Stimulated activated CD4-positive, alpha-beta T cell treated with anti-CD3 and anti-CD28 coated beads, Interleukin-12 subunit alpha, Interleukin-12 subunit beta, amount 100 ng/mL, for 48 hours (primary cell): Measurements from ENCODE around the gene DTNBP1.

Source experiments
- DNase-seq, 3 donors: peaks; one replicate each; pipeline ENCODE4 v3.0.0-alpha.2; 2020; ENCODE audit warnings: low read depth in 2 of 3, low spot score in 1 of 3

Gene DTNBP1

DNA sequence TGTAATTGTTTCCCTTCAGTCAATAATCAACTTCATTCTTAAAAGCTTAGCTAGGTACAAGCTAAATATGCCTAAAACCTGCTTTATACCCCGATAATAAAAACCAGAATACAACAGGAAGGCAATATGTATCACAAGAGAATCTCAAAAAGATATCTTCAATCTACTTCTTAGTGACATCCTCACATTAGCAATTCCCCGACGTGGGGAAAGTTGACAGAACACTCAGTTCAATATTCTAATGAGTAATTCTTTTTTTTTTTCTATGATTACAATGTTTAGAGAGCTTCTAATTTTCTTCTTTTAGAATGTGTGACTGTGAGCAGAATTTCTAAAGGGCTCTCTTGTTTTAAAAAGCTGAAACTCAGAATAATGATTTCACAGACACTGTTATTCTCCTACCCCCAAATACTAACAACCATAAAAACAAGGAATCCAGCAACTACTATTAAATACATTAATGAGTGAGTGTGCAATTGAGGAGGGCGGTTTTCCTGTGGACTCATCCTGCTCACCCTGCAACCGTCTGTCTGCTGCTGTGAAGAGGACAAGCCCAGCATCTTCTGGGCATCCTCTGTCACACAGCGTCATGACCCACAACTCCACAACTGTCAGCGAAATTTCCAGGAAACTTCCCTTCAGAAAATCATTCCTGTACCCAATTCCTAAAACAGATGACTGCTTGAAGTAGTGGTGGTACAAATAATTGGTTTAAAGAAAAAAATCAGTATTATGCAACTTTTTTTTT, 68.1 kb downstream of the DTNBP1 start:
- no peak for DNase-seq

DNA sequence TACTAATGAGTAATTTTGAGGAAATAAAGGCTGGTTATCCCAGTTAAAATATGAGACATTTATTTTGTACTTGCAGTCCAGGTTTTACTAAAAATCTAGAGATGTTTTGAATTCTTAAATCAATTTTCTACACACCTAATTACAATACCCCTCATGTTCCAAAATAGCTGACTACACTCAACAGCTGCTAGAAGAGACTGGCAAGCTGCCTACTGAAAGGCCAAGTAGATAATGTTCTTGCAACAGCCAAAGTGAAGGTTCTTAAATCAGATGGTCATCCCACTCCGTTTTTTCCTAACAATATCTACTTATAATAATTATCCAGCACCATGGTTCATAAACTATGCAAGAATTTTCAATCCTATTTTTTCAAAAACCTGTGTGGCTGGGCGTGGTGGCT, 69.0 kb downstream of the DTNBP1 start:
- DNase-seq = no peak

DNA sequence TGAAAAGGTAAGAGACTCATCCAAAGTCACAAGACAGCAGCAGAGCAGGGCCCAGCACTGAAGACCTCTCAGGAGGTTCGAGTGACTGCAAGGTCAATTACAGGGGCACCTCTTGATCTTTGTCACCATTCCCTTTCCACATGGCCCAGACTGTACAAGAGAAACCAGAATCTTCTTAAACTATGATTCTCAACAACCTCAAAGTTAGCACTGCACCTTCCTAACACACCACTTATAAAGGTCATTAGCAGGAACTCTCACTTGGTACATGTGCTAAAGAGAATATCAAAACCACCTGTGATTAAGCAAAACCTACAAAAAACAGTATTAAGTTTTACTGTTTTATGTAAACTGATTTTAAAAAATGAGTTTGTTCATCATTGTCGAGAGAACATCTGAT, 70.2 kb downstream of the DTNBP1 start:
- DNase-seq = no peak

DNA sequence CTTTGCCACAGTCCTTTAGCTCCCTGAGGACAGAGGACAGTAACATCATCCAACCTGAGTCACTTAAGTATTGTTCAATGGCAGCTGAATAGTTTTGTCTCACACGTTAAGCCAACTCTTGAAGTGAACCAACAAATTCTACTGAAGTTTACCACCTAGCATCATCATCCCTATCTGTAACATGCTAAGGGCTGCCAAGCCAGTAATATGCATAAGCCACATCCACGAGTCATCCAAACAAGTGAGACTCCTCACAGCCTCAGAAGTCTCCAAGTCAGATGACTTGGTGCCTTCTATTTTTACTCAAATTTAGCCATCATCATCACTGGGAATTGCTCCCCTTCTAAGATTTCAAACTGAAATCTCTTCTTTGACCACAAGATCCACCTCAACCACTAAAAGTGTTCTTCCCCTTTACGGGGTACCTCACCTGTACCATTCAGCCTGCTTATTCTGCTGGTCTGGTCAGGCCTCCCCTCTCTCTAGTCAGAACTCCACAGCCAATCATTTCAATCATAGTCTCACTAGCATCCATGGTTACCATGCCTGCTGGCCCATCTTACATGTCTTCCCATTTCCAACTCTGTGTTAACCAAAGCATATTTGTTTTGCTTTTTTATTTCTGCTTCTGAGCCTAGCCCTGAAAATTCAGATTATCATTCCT, 73.7 kb downstream of the DTNBP1 start:
- peak in 2 of 3 donors; percentile 14 to 22 for DNase-seq

DNA sequence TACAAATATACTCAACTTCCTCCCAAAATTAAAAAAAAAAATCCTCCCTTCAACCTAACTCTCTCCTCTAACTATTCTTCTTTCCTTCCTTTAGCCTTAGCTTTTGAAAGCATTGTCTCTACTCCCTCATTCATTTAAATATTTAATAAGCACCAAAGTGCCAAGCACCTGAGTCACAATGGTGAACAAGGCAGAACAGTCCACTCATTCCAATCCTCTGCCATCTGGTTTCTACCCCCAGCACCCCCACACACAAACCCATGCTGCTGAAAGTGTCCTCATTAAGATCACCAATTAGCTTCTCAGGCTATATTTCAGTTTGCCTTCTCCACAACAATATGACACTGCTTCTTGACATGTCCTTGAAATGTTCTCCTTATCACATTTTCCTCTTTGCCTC, 76.3 kb downstream of the DTNBP1 start:
- no peak for DNase-seq

DNA sequence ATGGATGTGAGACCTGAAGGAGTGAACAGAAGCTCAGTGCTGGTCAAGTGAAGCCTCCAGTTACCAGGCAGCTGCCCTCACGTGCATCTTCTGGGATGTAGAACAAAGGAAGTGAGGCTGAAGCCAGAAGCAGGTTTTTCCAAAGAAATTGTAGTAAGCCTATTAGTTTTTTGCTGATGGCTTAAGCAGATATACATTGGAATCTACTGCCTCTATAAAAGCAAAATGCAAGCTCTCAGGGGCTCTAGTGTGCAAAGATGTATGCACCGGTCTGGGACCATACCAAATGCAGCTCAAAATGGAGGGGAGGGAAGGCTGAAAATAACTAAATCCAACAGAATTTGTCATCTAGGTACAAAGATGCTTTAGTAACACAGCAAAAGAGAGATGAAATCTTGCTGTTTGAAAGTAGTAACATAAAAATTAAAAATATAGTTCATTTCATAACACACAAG, 77.0 kb downstream of the DTNBP1 start:
- DNase-seq = no peak

DNA sequence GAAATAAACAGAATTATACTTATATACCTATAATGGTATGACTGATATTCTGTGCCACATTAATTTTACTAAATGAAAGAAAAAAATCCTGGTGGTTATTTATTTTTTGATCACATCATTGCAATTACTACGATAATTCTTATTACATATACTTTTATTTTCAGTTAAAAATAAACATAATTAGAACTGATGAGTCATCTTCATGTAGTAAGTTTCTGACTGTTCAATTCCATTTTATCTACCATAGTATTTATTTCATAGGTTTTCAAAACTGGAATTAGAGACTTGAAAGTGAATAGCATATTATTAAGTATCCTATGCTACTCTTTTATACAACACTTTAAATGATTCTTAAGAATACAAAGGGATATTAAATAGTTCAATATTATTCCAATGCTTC, 80.3 kb downstream of the DTNBP1 start:
- no peak for DNase-seq

DNA sequence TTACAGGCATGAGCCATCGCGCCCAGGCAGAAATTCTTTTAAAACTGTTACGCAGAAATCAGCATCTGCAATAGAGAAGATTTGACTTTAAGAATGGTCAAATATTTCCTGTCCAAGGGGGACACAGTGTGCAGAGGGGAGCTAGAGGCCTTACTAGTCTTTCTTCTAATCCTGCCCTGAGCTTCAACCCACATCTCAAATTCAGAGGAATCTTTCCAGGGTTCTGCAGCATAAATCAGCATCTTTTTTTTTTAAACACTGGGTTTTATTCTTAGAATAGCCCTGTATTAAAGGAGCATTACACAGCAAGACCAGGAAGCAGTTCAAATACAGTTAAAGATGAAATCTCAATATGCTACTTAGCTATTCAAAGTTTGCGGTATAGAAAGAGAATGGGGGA, 81.1 kb downstream of the DTNBP1 start:
- no peak for DNase-seq

DNA sequence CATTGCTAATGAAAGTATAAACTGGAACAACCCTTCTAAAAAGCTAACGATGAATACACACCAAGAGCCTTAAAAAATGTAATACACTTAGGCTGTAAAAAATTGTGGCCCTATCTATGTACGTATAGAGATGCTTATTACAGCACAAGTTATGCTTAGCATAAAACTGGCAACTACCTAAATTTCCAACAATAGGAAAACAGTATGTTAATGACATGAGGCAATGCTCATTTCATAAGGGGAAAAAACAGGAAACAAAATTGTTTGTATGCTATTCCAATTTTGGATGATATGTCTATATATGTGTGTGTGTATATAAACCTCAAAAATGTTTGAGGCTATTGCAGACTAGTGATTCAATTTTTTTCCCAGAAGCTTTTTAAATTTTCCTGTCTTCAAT, 82.5 kb downstream of the DTNBP1 start:
- no peak for DNase-seq

DNA sequence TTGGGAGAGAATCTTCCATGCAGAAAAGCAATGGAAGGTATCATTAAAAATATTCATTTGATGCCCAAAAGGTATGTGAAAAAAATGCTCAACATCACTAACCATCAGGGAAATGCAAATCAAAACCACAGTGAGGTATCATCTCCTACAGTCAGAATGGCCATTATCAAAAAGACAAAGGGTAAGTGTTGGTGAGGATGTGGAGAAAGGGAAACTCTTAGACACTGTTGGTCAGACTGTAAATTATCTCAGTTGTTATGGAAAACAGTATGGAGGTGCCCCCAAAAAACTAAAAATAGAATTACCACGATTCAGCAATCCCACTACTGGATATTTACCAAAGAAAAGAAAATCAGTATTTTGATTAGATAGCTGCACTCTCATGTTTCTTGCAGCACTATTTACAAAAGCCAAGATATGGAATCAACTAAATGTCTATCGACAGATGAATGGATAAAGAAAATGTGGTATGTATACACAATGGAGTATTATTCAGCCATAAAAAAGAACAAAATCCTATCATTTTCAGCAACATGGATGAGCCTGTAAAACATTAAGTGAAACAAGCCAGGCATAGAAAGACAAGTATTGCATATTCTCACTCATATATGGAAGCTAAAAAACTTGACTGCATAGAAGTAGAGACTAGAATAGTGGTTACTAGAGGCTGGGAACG, 84.0 kb downstream of the DTNBP1 start:
- no peak for DNase-seq

DNA sequence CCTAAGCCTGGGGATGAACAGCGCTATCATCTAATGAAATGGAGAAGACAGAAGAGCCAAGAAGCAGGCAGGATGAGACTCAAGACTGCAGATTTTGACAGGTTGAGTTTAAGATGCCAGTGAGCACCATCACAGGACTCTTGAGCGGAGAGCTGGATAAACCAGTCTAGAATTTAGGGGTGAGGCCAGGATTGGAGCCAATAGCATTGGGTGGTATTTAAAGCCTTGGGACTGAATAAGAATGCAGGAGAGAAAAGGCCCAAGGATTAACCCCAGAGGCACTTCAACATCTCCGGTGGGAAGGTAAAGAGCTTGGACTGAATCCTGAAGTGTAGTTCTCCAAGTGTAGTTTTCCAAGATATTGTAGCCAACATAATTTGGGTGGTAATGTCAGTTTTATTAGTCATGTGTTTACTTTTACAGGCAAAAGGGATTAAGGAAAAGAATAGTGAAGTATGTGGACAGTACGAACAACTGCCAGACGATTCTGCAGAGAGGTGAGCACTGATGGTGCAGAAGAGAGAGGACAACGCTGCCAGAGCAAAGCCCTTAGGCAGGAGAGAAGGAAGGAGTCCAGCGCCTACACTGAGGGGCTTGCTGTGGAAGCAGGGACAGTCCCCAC, 85.2 kb downstream of the DTNBP1 start:
- no peak for DNase-seq

DNA sequence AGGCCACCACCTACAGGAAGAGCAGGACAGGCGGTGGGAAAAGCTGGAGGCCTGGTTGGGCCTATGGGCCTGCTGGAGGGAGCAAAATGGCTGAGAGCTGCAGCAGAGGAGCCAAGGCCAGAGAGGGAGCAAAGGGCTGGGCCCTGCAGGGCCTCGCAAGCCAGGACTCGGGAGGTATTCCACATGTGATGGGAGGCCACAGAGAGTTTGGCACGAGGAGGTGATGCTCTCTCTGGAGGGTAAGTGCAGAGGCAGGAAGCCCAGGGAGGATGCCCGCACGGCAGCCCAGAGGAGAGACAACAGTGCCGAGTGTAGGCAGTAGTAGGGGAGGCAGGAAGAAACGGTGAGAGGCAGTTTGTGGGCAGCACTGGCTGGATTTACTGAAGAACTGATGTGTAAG, 85.7 kb downstream of the DTNBP1 start:
- no peak for DNase-seq

DNA sequence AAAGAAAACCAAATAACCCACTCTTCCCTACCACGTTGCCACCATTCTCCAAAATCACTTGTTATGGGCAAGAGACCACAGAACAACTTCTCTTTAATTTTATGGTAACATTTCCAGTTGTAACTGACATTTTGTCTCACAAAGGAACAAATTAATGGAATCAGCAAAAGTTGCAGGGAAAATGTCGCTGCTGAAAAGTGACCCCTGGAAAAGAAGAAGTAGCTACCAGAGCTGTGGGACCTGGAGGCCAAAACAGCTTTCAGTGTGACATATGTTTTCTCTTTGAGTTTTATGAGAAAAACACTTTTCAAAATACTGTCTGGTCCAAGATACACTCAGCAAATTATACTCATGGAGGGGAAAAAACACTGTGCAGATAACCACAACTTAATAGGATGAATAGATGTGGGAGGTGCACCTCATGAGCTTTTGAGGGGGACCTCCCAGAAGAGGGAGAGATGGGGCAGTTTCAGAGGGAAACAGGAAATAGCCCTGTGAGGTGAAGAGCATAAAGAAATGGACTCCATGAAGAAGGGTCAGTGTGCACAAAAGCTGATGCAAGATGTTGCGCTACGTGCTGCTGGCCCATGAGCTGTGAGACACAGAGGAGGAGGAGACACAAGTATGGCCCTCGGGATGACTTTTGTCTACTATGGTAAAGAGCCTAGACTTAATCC, 87.3 kb downstream of the DTNBP1 start:
- DNase-seq = no peak

DNA sequence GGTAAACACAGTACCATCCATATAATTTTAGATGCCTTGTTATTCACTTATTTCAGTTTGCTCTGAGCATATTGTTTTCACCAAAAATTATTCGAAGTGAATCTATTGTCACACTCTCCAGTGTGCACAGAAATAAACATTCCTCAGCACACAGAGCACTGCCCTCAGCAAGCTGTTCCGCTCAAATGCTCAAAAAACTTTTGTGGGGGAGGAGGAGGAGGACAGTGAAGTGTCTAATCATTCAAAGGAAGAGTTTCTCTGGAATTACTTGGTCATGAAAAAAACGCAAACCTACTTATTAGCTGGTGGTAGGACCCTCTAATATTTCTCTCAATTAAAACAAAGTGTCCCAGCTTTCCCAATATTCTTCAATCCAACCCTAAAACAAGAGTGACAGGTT, 88.3 kb downstream of the DTNBP1 start:
- no peak for DNase-seq

DNA sequence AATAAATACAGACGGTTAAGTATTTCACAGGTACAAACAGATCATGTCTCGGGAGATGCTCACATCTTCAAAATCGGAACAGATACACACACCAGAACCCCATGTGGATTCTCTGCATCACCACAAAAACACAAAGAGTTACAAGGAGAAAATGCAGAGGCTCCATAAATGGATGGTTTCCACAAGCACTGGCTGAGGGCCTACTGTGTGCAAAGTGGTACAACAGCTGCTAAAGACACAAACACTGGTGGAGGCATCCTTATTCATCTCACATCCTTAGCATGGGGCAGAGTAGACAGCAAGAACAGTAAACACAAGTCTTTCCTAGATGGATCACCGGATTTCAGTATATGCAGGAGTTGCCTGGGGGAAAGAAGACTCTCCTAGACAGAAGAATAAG, 88.8 kb downstream of the DTNBP1 start:
- no peak for DNase-seq

DNA sequence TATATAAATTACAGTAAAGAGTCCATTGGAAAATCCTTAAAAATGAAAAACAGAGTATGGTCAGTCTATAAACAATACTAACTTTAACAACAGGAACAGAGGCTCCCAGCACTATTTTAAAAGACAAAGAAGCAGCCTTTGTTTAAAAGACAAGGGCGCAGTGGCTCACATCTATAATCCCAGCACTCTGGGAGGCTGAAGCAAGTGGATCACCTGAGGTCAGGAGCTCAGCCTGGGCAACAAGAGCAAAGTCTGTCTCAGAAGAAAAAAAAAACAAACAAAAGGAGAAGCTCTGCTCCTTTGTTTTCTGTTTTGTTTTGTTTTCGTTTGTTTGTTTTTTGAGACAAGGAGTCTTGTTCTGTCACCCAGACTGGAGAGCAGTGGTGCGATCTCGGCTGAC, 89.4 kb downstream of the DTNBP1 start:
- DNase-seq = no peak

DNA sequence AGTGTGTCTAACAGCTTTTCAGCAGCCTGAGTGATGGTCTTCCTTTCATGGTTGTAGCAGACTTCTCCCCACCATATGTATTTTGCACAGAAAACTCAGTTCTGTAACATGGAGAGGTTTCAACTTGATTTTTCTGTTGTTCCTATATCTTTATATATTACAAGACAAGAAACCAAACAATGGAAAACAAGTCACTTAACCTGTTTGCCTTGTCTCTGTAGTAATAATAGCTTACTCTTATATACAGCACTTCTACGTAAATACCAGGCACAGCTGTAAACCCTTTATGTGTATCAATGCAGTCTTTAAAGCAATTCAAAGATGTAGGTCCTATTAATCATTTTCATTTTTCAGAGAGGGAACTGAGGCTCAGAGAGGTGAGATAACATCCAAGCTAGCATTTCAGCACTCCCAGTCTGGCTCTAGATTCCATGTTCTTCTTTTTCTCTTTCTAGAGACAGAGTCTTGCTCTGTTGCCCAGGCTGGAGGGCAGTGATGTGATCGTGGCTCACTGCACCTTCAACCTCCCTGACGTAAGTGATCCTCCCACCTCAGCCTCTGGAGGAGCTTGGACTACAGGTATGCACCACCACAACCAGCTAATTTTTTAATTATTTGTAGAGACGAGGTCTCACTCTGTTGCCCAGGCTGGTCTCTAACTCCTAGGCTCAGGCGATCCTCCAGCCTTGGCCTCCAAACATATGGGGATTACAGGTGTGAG, 90.4 kb downstream of the DTNBP1 start:
- no peak for DNase-seq

DNA sequence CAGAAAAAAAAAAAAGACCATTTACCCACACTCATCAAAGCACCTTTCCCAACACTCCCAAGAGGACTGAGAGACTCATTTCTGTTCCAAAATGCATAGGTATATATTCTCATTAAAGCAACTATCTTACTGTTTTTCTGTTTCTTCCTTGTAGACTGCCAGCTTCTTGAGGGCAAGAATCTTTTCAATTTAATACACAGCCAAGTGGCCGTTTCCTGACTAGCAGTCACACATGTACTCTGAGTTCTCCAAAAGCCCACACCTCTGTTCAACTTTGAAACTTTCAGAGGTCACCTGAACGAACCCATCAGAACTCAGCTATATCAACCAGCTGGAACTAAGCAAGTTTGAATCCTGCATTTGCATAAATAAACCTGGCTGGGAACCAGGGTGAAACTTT, 92.7 kb downstream of the DTNBP1 start:
- DNase-seq = no peak

DNA sequence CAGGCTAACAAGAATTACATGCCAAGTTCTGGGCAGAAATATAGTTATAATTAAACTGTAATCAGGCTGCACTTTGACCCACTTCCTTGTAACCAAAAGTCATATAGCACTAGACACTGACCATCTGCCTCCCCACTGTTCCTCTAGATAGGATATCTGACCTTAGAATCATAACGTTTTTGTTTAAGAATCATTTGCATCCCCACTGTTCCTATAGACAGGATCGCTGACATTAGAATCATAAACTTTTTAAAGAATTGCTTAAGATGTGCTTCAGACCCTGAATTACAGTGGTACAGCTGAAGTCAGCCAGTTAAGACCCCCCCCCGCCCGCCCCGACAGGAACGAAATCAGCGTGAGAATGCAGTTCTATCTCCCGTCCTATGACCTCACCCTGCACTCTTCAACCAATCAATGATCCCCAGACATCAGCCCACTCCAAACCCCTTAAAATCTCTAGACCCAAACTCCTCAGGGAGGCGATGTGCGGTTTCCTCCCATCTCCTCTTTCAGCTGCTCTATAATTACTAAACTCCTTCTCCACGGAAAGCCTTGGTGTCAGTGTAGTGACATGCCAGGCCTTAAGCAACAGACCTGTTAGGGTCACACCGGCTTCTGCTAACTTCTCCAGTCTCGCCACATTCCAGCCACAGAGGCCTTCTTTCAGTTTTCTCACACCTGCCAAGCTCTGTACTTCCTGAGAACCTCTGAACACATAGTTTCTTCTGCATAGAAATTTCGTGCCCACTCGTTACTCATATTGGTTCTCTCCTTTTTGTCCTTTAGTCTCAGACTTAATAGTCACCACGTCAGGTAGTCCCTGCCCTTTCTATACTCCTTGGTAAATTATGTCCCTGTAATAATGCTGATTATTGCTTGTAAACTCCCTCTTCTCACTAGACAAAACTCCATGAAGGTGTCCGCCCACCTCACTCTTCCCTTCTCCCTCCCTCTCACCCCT, 93.5 kb downstream of the DTNBP1 start:
- no peak for DNase-seq

DNA sequence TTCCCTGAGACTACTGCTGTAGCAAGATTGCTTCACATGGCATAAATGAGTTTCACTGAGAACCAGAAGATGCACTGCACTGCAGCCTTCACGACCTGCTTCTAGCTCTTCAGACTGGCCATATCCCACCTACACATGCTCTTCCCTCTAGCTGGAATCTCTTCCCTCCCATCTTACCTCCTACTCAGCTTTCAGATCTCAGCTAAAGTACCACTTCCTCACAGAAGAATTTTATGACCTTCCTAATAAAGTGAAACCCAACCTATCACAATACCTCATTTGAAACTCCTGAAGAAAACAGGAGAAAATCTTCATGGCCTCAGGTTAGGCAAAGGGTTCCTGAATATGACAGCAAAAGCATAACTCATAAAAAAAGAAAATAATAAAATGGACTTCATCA, 99.9 kb downstream of the DTNBP1 start:
- no peak for DNase-seq
